IMR-90 (cell line): ENCODE data around the gene RAB33B. TPM values are rescaled to one million over a fixed set of nuclear protein-coding genes. Genes with fewer than 3 reads are reported as not detected.
"Not testable (repeated sequence)": the region's sequence is repeated elsewhere in the genome, so short reads cannot be mapped to it uniquely, and the experiment has no call there.

Experiments
- ATAC-seq: fragments of 200-7000 bp; cut with Tn5 transposase; 2 replicates; pipeline ENCODE4 v1.9.1; 2020; ENCODE audit warnings: low read depth, mild to moderate bottlenecking, moderate library complexity
- BruUV-seq: library from RNA; stranded (reverse); fragments of 400-500 nt; replicated peaks from 2 replicates; lab custom pipeline; 2021; lab: Mats Ljungman, UMichigan
- CTCF ChIA-PET: fragments of 300-600 bp; formaldehyde crosslinking; extraction: SDS; loops from one replicate; lab custom pipeline; 2021; ENCODE audit warnings: antibody characterized with exemption; lab: Yijun Ruan, JAX
- POLR2A ChIA-PET: fragments of 300-600 bp; sonication (Branson Sonifier 250); formaldehyde crosslinking; loops from one replicate; lab custom pipeline; 2022; ENCODE audit warnings: antibody characterized with exemption; ENCODE audit not compliant: unreplicated experiment; lab: Charles Lee
- DNase-seq: peaks from one replicate; pipeline ENCODE4 v3.0.0; 2013
- H2AFZ ChIP-seq: replicated peaks from 2 replicates; pipeline ENCODE3; 2013; ENCODE audit warnings: low read length, mild to moderate bottlenecking; ENCODE audit not compliant: poor library complexity
- H2AK5ac ChIP-seq: 2 replicates; pipeline ENCODE4 v1.6.1; 2013; ENCODE audit warnings: low read depth, low read length, inconsistent platforms
- H2AK9ac ChIP-seq: replicated peaks from 2 replicates; pipeline ENCODE3; 2013; ENCODE audit warnings: mild to moderate bottlenecking, low read depth, low read length, moderate library complexity; ENCODE audit not compliant: poor library complexity
- H2BK120ac ChIP-seq: 2 replicates; pipeline ENCODE4 v1.6.1; 2013; ENCODE audit warnings: low read depth, low read length, inconsistent platforms
- H2BK15ac ChIP-seq: 3 replicates; pipeline ENCODE4 v1.6.1; 2013; ENCODE audit warnings: low read depth, low read length, inconsistent platforms
- H2BK20ac ChIP-seq: 2 replicates; pipeline ENCODE4 v1.6.1; 2013; ENCODE audit warnings: low read depth, mild to moderate bottlenecking, inconsistent platforms, low read length, moderate library complexity
- H2BK5ac ChIP-seq: 2 replicates; pipeline ENCODE4 v1.6.1; 2013; ENCODE audit warnings: mild to moderate bottlenecking, low read depth, low read length, inconsistent platforms; ENCODE audit not compliant: poor library complexity, severe bottlenecking
- H3K14ac ChIP-seq: replicated peaks from 2 replicates; pipeline ENCODE4 v1.6.1; 2013; ENCODE audit warnings: low read depth, low read length, inconsistent platforms
- H3K18ac ChIP-seq: 2 replicates; pipeline ENCODE4 v1.6.1; 2013; ENCODE audit warnings: low read depth, low read length, control low read depth
- H3K23ac ChIP-seq: 2 replicates; pipeline ENCODE4 v1.6.1; 2013; ENCODE audit warnings: low read depth, low read length, inconsistent platforms
- H3K27ac ChIP-seq: 2 replicates; pipeline ENCODE4 v1.5.1; 2013; ENCODE audit warnings: mild to moderate bottlenecking, control low read depth, low read length; ENCODE audit not compliant: insufficient read depth
- H3K27me3 ChIP-seq: 2 replicates; pipeline ENCODE4 v1.6.1; 2013; ENCODE audit warnings: low read length; ENCODE audit not compliant: control insufficient read depth, insufficient read depth
- H3K36me3 ChIP-seq: 2 replicates; pipeline ENCODE4 v1.6.1; 2013; ENCODE audit warnings: low read length, mixed read lengths; ENCODE audit not compliant: control insufficient read depth, insufficient read depth
- H3K4ac ChIP-seq: 2 replicates; pipeline ENCODE4 v1.6.1; 2013; ENCODE audit warnings: low read depth, low read length, inconsistent platforms
- H3K4me1 ChIP-seq: 2 replicates; pipeline ENCODE4 v1.6.1; 2013; ENCODE audit warnings: low read length, mixed read lengths; ENCODE audit not compliant: control insufficient read depth, insufficient read depth
- H3K4me2 ChIP-seq: 2 replicates; pipeline ENCODE4 v1.6.1; 2013; ENCODE audit warnings: low read depth, mild to moderate bottlenecking, control low read depth, low read length, moderate library complexity
- H3K4me3 ChIP-seq: 2 replicates; pipeline ENCODE4 v1.5.1; 2013; ENCODE audit warnings: low read depth, mild to moderate bottlenecking, control low read depth, low read length, moderate library complexity; ENCODE audit not compliant: insufficient read depth
- H3K56ac ChIP-seq: 2 replicates; pipeline ENCODE4 v1.6.1; 2013; ENCODE audit warnings: low read length, inconsistent platforms; ENCODE audit not compliant: insufficient read depth; ENCODE audit errors: extremely low read depth
- H3K79me1 ChIP-seq, 2 experiments: 2 replicates each; pipeline ENCODE4 v1.6.1; 2013; ENCODE audit warnings: low read length in 2 of 2, inconsistent platforms in 1 of 2, low read depth in 1 of 2
- H3K9ac ChIP-seq: 2 replicates; pipeline ENCODE4 v1.6.1; 2013; ENCODE audit warnings: low read depth, low read length, control low read depth
- H3K9me1 ChIP-seq: 2 replicates; pipeline ENCODE4 v1.6.1; 2013; ENCODE audit warnings: low read length, inconsistent platforms; ENCODE audit not compliant: insufficient read depth
- H3K9me3 ChIP-seq: 2 replicates; pipeline ENCODE4 v1.6.1; 2013; ENCODE audit warnings: low read length; ENCODE audit not compliant: control insufficient read depth, insufficient read depth
- H4K20me1 ChIP-seq: 2 replicates; pipeline ENCODE4 v1.6.1; 2013; ENCODE audit warnings: low read length, inconsistent platforms; ENCODE audit not compliant: insufficient read depth
- H4K5ac ChIP-seq: 2 replicates; pipeline ENCODE4 v1.6.1; 2013; ENCODE audit warnings: mild to moderate bottlenecking, low read depth, low read length, control low read depth
- H4K8ac ChIP-seq, 2 experiments: 2 replicates each; pipeline ENCODE4 v1.6.1; 2013; ENCODE audit warnings: low read depth in 2 of 2, low read length in 2 of 2, control low read depth in 1 of 2, inconsistent platforms in 1 of 2
- H4K91ac ChIP-seq: 2 replicates; pipeline ENCODE4 v1.6.1; 2013; ENCODE audit warnings: low read depth, low read length, inconsistent platforms; ENCODE audit not compliant: insufficient read depth
- BHLHE40 ChIP-seq: fragments of 150-350 bp; IDR thresholded peaks from 2 replicates; pipeline ENCODE4 v1.6.1; 2016; ENCODE audit warnings: mild to moderate bottlenecking, low read depth, low read length
- ELK1 ChIP-seq: fragments of 150-350 bp; IDR thresholded peaks from 2 replicates; pipeline ENCODE4 v1.6.1; 2016; ENCODE audit warnings: low read depth, mild to moderate bottlenecking, low read length, moderate library complexity, borderline replicate concordance
- MAZ ChIP-seq: IDR thresholded peaks from 2 replicates; pipeline ENCODE4 v1.6.1; 2012; ENCODE audit warnings: low read depth, mild to moderate bottlenecking, low read length, improper control_type of control experiment, moderate library complexity, borderline replicate concordance
- MXI1 ChIP-seq: IDR thresholded peaks from 2 replicates; pipeline ENCODE4 v1.6.1; 2012; ENCODE audit warnings: low read depth, mild to moderate bottlenecking, low read length, moderate library complexity, borderline replicate concordance
- RCOR1 ChIP-seq: IDR thresholded peaks from 2 replicates; pipeline ENCODE4 v1.6.1; 2012; ENCODE audit warnings: mild to moderate bottlenecking, low read length, improper control_type of control experiment; ENCODE audit not compliant: insufficient replicate concordance
- RFX5 ChIP-seq: IDR thresholded peaks from 2 replicates; pipeline ENCODE4 v1.8.0; 2012; ENCODE audit warnings: low read depth, mild to moderate bottlenecking, low read length, moderate library complexity
- WGBS, 2 experiments: methylation state at CpG; one replicate each; pipeline versions ENCODE4 v1.1.5 to v1.1.7; 2013; ENCODE audit warnings: missing lambda C conversion rate in 2 of 2; ENCODE audit not compliant: insufficient read length in 1 of 2; ENCODE audit errors: extremely low coverage in 2 of 2; 5-methylcytosine and 5-hydroxymethylcytosine counted together
- dilution Hi-C: fragments of 300-500 bp; cut with HindIII; formaldehyde crosslinking; loops from one replicate; pipeline ENCODE4 v1.14.3; 2018; ENCODE audit warnings: low sequenced_read_pairs; ENCODE audit not compliant: unreplicated experiment
- in situ Hi-C: fragments of 300-500 bp; cut with MboI; formaldehyde crosslinking; loops from 3 replicates; pipeline ENCODE4 v1.14.3; 2019; ENCODE audit warnings: low sequenced_read_pairs, inconsistent platforms, mixed read lengths
- intact Hi-C: fragments of 100-400 bp; cut with micrococcal nuclease; formaldehyde crosslinking; loops from 2 replicates; pipeline ENCODE4 v1.10.0; 2022
- polyA plus RNA-seq, 3 experiments: library from polyadenylated mRNA; depleted of rRNA; stranded (reverse); fragments of >200 nt; gene quantifications; 2 replicates each; pipeline ENCODE4 v1.2.3, GENCODE V29; 2012; ENCODE audit warnings: low replicate concordance in 1 of 3
- total RNA-seq: library from RNA; depleted of rRNA; stranded (reverse); fragments of >200 nt; gene quantifications from 2 replicates; pipeline ENCODE4 v1.2.3, GENCODE V29; 2012

Gene RAB33B
- total and polyA plus RNA-seq, 2 of the 4 experiments (the other 2 are of a cell fraction) = 3.7 to 7.3 TPM

DNA sequence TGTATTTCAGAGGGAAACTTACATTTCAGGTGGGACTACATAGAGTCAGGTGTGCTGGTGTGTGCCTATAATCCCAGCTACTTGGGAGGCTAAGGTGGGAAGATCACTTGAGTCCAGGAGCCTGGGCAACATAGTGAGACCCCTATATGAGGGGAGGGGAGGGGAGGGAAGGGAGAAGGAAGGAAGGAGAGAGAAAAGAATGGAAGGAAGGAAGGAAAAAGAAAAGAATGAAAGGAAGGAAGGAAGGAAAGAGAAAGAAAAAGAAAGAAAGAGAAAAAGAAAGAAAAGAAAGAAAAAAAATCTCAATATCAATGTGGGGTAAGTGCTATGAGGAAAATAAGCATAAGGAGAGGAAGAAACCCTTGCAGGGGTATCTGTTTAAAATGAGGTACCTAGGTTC lies 43.6 kb upstream of the RAB33B start:
- no peak overlapping the region for H3K14ac ChIP-seq
- no peak overlapping the region for H3K56ac ChIP-seq
- no peak overlapping the region for H4K91ac ChIP-seq
- no peak overlapping the region for H2AFZ ChIP-seq
- no peak overlapping the region for H2AK9ac ChIP-seq
- no peak overlapping the region for H2BK15ac ChIP-seq
- no peak overlapping the region for H4K8ac ChIP-seq
- no peaks in the 10 kb centered on the region for H3K36me3 ChIP-seq
- no peak overlapping the region for H3K9ac ChIP-seq
- no peak for TF ChIP-seq MAZ
- TF ChIP-seq RCOR1 = no peak
- TF ChIP-seq BHLHE40 = no peak
- TF ChIP-seq RFX5 = no peak
- no peak for TF ChIP-seq MXI1
- TF ChIP-seq ELK1 = no peak
- intact Hi-C loops = no loop called here
- no peak overlapping the region for H2BK20ac ChIP-seq
- no TSS peak for BruUV-seq
- H3K4me2 ChIP-seq = no peak overlapping the region
- no peak overlapping the region for H3K23ac ChIP-seq
- H3K4me3 ChIP-seq = no peak overlapping the region
- H3K18ac ChIP-seq = no peak overlapping the region
- H2BK120ac ChIP-seq = no peak overlapping the region
- H3K27me3 ChIP-seq = no peaks in the 10 kb centered on the region
- no peak overlapping the region for H3K27ac ChIP-seq
- no peaks in the 10 kb centered on the region for H4K20me1 ChIP-seq
- dilution Hi-C loops = no loop called here
- H3K4ac ChIP-seq = no peak overlapping the region
- no peak overlapping the region for H4K5ac ChIP-seq
- DNase-seq (no peak), ATAC-seq (no peak)
- no peak overlapping the region for H2AK5ac ChIP-seq
- H2BK5ac ChIP-seq = no peak overlapping the region
- no peaks in the 10 kb centered on the region for H3K9me1 ChIP-seq
- CTCF ChIA-PET = no interaction called here
- H3K9me3 ChIP-seq = no peaks in the 10 kb centered on the region
- in situ Hi-C loops = no loop called here
- no peaks in the 10 kb centered on the region for H3K4me1 ChIP-seq
- POLR2A ChIA-PET = no interaction called here
- H3K79me1 ChIP-seq = no peaks in the 10 kb centered on the region

DNA sequence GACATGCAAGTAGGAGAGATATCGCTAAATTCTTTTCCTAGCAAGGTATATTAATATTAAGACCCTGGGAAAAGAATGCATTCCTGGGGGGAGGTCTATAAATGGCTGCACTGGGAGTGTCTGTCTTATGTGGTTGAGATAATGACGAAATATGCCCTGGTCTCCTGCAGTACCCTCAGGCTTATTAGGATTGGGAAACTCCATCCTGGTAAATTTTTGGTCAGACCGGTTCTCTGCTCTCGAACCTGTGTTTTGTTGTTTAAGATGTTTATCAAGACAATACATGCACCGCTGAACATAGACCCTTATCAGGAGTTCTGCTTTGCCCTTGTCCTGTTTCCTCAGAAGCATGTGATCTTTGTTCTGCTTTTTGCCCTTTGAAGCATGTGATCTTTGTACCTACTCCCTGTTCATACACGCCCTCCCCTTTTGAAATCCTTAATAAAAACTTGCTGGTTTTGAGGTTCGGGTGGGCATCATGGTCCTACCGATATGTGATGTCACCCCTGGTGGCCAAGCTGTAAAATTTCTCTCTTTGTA lies 39.2 kb upstream of the RAB33B start:
- H2AFZ ChIP-seq, BruUV-seq, H3K23ac ChIP-seq, H4K8ac ChIP-seq, dilution Hi-C loops, H3K56ac ChIP-seq, H3K4ac ChIP-seq, H3K4me2 ChIP-seq, H4K5ac ChIP-seq, in situ Hi-C loops, H4K91ac ChIP-seq, H3K9me1 ChIP-seq, POLR2A ChIA-PET, H2BK15ac ChIP-seq, H3K4me1 ChIP-seq, DNase-seq, H3K9ac ChIP-seq, H2AK9ac ChIP-seq, H3K9me3 ChIP-seq, H2BK20ac ChIP-seq, H3K36me3 ChIP-seq, H3K27ac ChIP-seq, H3K18ac ChIP-seq, H4K20me1 ChIP-seq, H2BK120ac ChIP-seq, H3K14ac ChIP-seq, H2BK5ac ChIP-seq, intact Hi-C loops, H3K4me3 ChIP-seq, H3K27me3 ChIP-seq, H2AK5ac ChIP-seq, H3K79me1 ChIP-seq, ATAC-seq: not testable (repeated sequence)
- CTCF ChIA-PET = interaction anchor here (1.0 kb wide), 1 partner anchor 138 kb away, joined by 3 read pairs; no protein-coding TSS in a partner anchor
- 73% methylated on average over 2 of the region's 8 CpGs; no CpG with 5 or more reads in 1 of the 2 experiments for WGBS, 2 experiments
